ENCODE results near the gene WASHC4. TPM values are rescaled to one million over a fixed set of nuclear protein-coding genes. Genes with fewer than 3 reads are reported as not detected.

Gene WASHC4
- total RNA-seq, 1 experiment from 2014 or later: 28.7 TPM

GRCh38 chr12:105204127-105204526 is 96.6 kb downstream of the WASHC4 start:
- H3K4me1 ChIP-seq (replicated peaks; ENCODE audit: insufficient read depth): no peaks in the 10 kb centered on the region
- H3K9me2 ChIP-seq (ENCODE audit: insufficient read depth): no peaks in the 10 kb centered on the region
- TF ChIP-seq CTCF (conservative IDR thresholded peaks at IDR 0.05) (no peak), EZH2 (IDR thresholded peaks at IDR 0.05; ENCODE audit: low read depth) (no peak)
- H2AFZ ChIP-seq: no peak overlapping the region
- DNase-seq: no peak
- H3F3A ChIP-seq (ENCODE audit: insufficient read depth, low read depth): no peaks in the 10 kb centered on the region
- ChIA-PET CTCF (no interaction called here), POLR2A (ENCODE audit: unreplicated experiment) (no interaction called here)
- intact Hi-C loops (cut with micrococcal nuclease; ENCODE audit: unreplicated experiment): no loop called here
- no peak overlapping the region for H3K4me2 ChIP-seq
- no peaks in the 10 kb centered on the region for H3K27me3 ChIP-seq (ENCODE audit: insufficient read depth, low read depth)
- no peak overlapping the region for H3K27ac ChIP-seq
- no peaks in the 10 kb centered on the region for H3K9me3 ChIP-seq (ENCODE audit: insufficient read depth, low read depth)
- H3K79me2 ChIP-seq (ENCODE audit: low read depth): no peaks in the 10 kb centered on the region
- no peaks in the 10 kb centered on the region for H4K20me1 ChIP-seq (ENCODE audit: insufficient read depth)
- BruUV-seq (replicated peaks): no TSS peak
- H3K4me3 ChIP-seq: no peak overlapping the region
- no peaks in the 10 kb centered on the region for H3K36me3 ChIP-seq (ENCODE audit: low read depth)

- Histone ChIP-seq H3K4me3 (no peak overlapping the region), H3K27me3 (ENCODE audit: insufficient read depth, low read depth) (no peaks in the 10 kb centered on the region), H4K20me1 (ENCODE audit: insufficient read depth) (no peaks in the 10 kb centered on the region), H3K79me2 (ENCODE audit: low read depth) (no peaks in the 10 kb centered on the region), H3F3A (ENCODE audit: insufficient read depth, low read depth) (no peaks in the 10 kb centered on the region), H3K4me2 (no peak overlapping the region), H2AFZ (no peak overlapping the region), H3K36me3 (ENCODE audit: low read depth) (no peaks in the 10 kb centered on the region), H3K27ac (no peak overlapping the region), H3K9me2 (ENCODE audit: insufficient read depth) (no peaks in the 10 kb centered on the region), H3K4me1 (replicated peaks; ENCODE audit: insufficient read depth) (no peaks in the 10 kb centered on the region), H3K9me3 (ENCODE audit: insufficient read depth, low read depth) (no peaks in the 10 kb centered on the region)
- no TSS peak for BruUV-seq (replicated peaks)
- intact Hi-C loops (cut with micrococcal nuclease; ENCODE audit: unreplicated experiment): no loop called here
- DNase-seq: no peak
- POLR2A ChIA-PET (ENCODE audit: unreplicated experiment): no interaction called here
- TF ChIP-seq CTCF (conservative IDR thresholded peaks at IDR 0.05) (no peak), EZH2 (IDR thresholded peaks at IDR 0.05; ENCODE audit: low read depth) (no peak)
- CTCF ChIA-PET: no interaction called here
Observed at GRCh38 chr12:105204916-105205315, 97.4 kb downstream of the WASHC4 start.

GRCh38 chr12:105205322-105206048 is 98.0 kb downstream of the WASHC4 start:
- no peaks in the 10 kb centered on the region for H3K27me3 ChIP-seq (ENCODE audit: insufficient read depth, low read depth)
- H3K9me2 ChIP-seq (ENCODE audit: insufficient read depth): no peaks in the 10 kb centered on the region
- no peak overlapping the region for H3K27ac ChIP-seq
- no peaks in the 10 kb centered on the region for H3K79me2 ChIP-seq (ENCODE audit: low read depth)
- no peak for DNase-seq
- no peaks in the 10 kb centered on the region for H3F3A ChIP-seq (ENCODE audit: insufficient read depth, low read depth)
- BruUV-seq (replicated peaks): no TSS peak
- H3K4me1 ChIP-seq (replicated peaks; ENCODE audit: insufficient read depth): no peaks in the 10 kb centered on the region
- H3K36me3 ChIP-seq (ENCODE audit: low read depth): no peaks in the 10 kb centered on the region
- TF ChIP-seq EZH2 (IDR thresholded peaks at IDR 0.05; ENCODE audit: low read depth): no peak
- TF ChIP-seq CTCF (conservative IDR thresholded peaks at IDR 0.05): no peak
- H4K20me1 ChIP-seq (ENCODE audit: insufficient read depth): no peaks in the 10 kb centered on the region
- H3K9me3 ChIP-seq (ENCODE audit: insufficient read depth, low read depth): no peaks in the 10 kb centered on the region
- no peak overlapping the region for H3K4me3 ChIP-seq
- CTCF ChIA-PET: no interaction called here
- no peak overlapping the region for H2AFZ ChIP-seq
- POLR2A ChIA-PET (ENCODE audit: unreplicated experiment): no interaction called here
- no peak overlapping the region for H3K4me2 ChIP-seq
- intact Hi-C loops (cut with micrococcal nuclease; ENCODE audit: unreplicated experiment): no loop called here
